Karpas-422 (cell line): ENCODE results near the gene P2RX4. TPM values are rescaled to one million over a fixed set of nuclear protein-coding genes. Genes with fewer than 3 reads are reported as not detected.

Experiments used
- DNase-seq: peaks from one replicate; pipeline ENCODE4 v3.0.0-alpha.2; 2015
- H2AFZ ChIP-seq: fragments of 200-600 bp; sonication (generic); 2 replicates; pipeline ENCODE4 v1.6.1; 2014; ENCODE audit warnings: antibody characterized with exemption, low read length, mixed read lengths
- H3K27ac ChIP-seq: fragments of 200-600 bp; sonication (generic); 2 replicates; pipeline ENCODE4 v1.5.1; 2014; ENCODE audit warnings: mild to moderate bottlenecking, low read length, moderate library complexity
- H3K27me3 ChIP-seq: fragments of 200-600 bp; sonication (generic); 2 replicates; pipeline ENCODE4 v1.6.1; 2014; ENCODE audit warnings: low read length, mixed read lengths
- H3K36me3 ChIP-seq: fragments of 200-600 bp; sonication (generic); 2 replicates; pipeline ENCODE4 v1.6.1; 2014; ENCODE audit warnings: low read length, mixed read lengths; ENCODE audit not compliant: insufficient read depth
- H3K4me1 ChIP-seq: fragments of 200-600 bp; sonication (generic); 2 replicates; pipeline ENCODE4 v1.6.1; 2014; ENCODE audit warnings: mild to moderate bottlenecking, low read length, mixed read lengths
- H3K4me2 ChIP-seq: fragments of 200-600 bp; sonication (generic); 2 replicates; pipeline ENCODE4 v1.6.1; 2014; ENCODE audit warnings: low read length, low read depth, mild to moderate bottlenecking; ENCODE audit not compliant: poor library complexity, severe bottlenecking
- H3K4me3 ChIP-seq: fragments of 200-600 bp; sonication (generic); 2 replicates; pipeline ENCODE4 v1.5.1; 2014; ENCODE audit warnings: mild to moderate bottlenecking, antibody characterized with exemption, low read length, mixed read lengths
- H3K79me2 ChIP-seq: fragments of 200-600 bp; sonication (generic); 2 replicates; pipeline ENCODE4 v1.6.1; 2014; ENCODE audit warnings: mild to moderate bottlenecking, low read length, mixed read lengths
- H3K9ac ChIP-seq: fragments of 200-600 bp; sonication (generic); 2 replicates; pipeline ENCODE4 v1.6.0; 2014; ENCODE audit warnings: low read length
- H3K9me2 ChIP-seq: fragments of 200-600 bp; sonication (generic), shearing (Covaris generic); replicated peaks from 2 replicates; pipeline ENCODE4 v1.6.0; 2014; ENCODE audit warnings: mild to moderate bottlenecking, low read length, moderate library complexity; ENCODE audit not compliant: insufficient read depth
- H3K9me3 ChIP-seq: fragments of 300-700, 200-600 bp; sonication (generic); 2 replicates; pipeline ENCODE4 v1.6.1; 2014; ENCODE audit warnings: low read length, mixed read lengths
- H4K20me1 ChIP-seq: fragments of 200-600 bp; sonication (generic); 2 replicates; pipeline ENCODE4 v1.6.1; 2014; ENCODE audit warnings: mild to moderate bottlenecking, antibody characterized with exemption, low read length, low read depth; ENCODE audit not compliant: insufficient read depth
- total RNA-seq: library from RNA; depleted of rRNA; stranded (reverse); fragments of >200 nt; shearing (Covaris generic); gene quantifications from 2 replicates; pipeline ENCODE4 v1.2.3, GENCODE V29; 2014; ENCODE audit warnings: low replicate concordance

The P2RX4 gene
- total RNA-seq, 1 experiment from 2014 or later = 18.3 TPM

DNA sequence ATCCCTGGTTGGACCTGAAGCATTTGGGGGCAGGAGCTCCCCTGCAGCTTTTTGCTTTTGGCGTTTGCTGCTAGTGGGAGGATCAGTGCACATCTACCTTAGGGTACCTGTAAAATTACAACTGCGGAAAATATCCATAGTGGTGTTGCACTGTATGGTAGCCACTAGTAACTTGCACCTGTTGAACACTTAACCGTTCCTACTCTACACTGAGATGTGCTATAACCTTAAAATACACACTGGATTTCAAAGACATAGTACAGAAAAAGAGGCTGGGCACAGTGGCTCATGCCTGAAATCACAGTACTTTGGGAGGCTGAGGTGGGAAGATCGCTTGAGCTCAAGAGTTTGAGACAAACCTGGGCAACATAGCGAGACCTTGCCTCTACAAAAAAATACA lies 2.9 kb downstream of the P2RX4 start:
- Histone ChIP-seq H3K36me3 (no peaks in the 10 kb centered on the region), H3K27me3 (no peaks in the 10 kb centered on the region), H3K9me3 (no peaks in the 10 kb centered on the region), H3K4me3 (no peak overlapping the region), H3K27ac (no peak overlapping the region), H3K4me1 (peaks cover 10% of the 10 kb centered on the region), H2AFZ (no peak overlapping the region), H3K9me2 (no peaks in the 10 kb centered on the region), H3K9ac (no peak overlapping the region), H3K79me2 (peaks cover 15% of the 10 kb centered on the region), H3K4me2 (no peak overlapping the region), H4K20me1 (no peaks in the 10 kb centered on the region)
- DNase-seq = no peak

GRCh38 chr12:121214166-121214777 lies 4.3 kb downstream of the P2RX4 start:
- no peak overlapping the region for H3K27ac ChIP-seq
- no peak for DNase-seq
- H3K4me1 ChIP-seq = peaks cover 10% of the 10 kb centered on the region
- H3K4me2 ChIP-seq = no peak overlapping the region
- H3K9ac ChIP-seq = no peak overlapping the region
- no peaks in the 10 kb centered on the region for H3K9me3 ChIP-seq
- H3K79me2 ChIP-seq = peaks cover 15% of the 10 kb centered on the region
- H3K36me3 ChIP-seq = no peaks in the 10 kb centered on the region
- H3K4me3 ChIP-seq = no peak overlapping the region
- H4K20me1 ChIP-seq = no peaks in the 10 kb centered on the region
- no peak overlapping the region for H2AFZ ChIP-seq
- H3K27me3 ChIP-seq = no peaks in the 10 kb centered on the region
- no peaks in the 10 kb centered on the region for H3K9me2 ChIP-seq

DNA sequence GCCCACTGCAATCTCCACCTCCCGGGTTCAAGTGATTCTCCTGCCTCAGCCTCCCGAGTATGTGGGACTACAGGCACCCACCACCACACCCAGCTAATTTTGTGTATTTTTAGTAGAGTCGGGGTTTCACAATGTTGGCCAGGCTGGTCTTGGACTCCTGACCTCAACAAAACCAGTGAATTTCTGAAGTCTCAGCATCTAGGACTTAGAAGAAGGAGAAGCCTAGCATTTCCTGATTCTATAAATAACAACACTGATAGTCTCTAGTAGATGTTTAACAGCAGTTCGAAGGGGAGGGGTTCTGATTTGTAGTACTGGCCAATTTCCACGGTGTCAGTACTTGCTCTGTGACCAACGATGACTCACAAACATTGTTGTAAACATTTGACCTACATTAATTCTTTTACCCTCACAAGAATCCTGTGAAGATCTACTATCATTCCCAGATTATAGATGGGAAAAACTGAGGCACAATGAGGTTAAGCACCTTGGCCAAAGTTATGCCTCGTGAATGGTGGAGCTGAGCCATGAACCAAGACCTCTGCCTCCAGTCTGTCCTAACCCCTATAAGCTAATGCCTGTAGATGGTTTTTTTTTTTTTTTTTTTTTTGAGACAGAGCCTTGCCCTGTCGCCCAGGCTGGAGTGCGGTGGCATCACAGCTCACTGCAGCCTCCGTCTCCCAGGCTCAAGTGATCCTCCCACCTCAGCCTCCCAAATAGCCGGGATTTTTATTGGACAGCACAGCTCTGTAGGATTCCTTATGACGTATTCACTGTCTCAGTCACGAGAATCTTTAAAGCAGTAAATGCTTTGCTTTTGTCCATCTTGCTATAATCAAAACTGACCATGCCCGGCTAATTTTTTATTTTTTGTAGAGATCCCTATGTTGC lies 5.2 kb downstream of the P2RX4 start:
- no peak overlapping the region for H3K4me3 ChIP-seq
- H3K9ac ChIP-seq = no peak overlapping the region
- no peaks in the 10 kb centered on the region for H3K9me2 ChIP-seq
- H2AFZ ChIP-seq = no peak overlapping the region
- H3K27ac ChIP-seq = no peak overlapping the region
- H4K20me1 ChIP-seq = no peaks in the 10 kb centered on the region
- no peak for DNase-seq
- no peaks in the 10 kb centered on the region for H3K27me3 ChIP-seq
- no peaks in the 10 kb centered on the region for H3K36me3 ChIP-seq
- H3K4me2 ChIP-seq = no peak overlapping the region
- peaks cover 10% of the 10 kb centered on the region for H3K4me1 ChIP-seq
- H3K79me2 ChIP-seq = peaks cover 15% of the 10 kb centered on the region
- no peaks in the 10 kb centered on the region for H3K9me3 ChIP-seq

DNA sequence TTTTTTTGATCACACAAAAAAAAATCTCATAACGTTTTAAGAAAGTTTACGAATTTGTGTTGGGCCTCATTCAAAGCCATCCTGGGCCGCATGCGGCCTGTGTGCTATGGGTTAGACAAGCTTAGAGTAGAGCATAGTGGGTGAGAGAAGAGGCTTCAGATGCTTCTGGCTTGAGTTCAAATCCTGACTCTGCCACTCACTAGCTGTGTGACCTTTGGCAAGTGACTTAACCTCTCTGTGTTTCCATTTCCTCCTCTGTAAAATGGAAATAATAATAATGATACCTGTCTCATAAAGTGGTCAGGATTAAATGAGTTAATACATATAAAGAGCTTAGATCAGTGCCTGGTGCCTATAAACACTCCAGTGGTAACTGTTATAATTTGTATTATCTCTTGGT lies 6.2 kb downstream of the P2RX4 start:
- Histone ChIP-seq H3K36me3 (no peaks in the 10 kb centered on the region), H2AFZ (no peak overlapping the region), H4K20me1 (no peaks in the 10 kb centered on the region), H3K27me3 (no peaks in the 10 kb centered on the region), H3K27ac (no peak overlapping the region), H3K4me2 (no peak overlapping the region), H3K9me2 (no peaks in the 10 kb centered on the region), H3K9me3 (no peaks in the 10 kb centered on the region), H3K4me3 (no peak overlapping the region), H3K4me1 (peaks cover 2% of the 10 kb centered on the region; the same call in 1 of the 2 replicates), H3K79me2 (peaks cover 8% of the 10 kb centered on the region; the same call in 1 of the 2 replicates), H3K9ac (no peak overlapping the region)
- no peak for DNase-seq

GRCh38 chr12:121217063-121217462 lies 7.1 kb downstream of the P2RX4 start:
- H3K27me3 ChIP-seq = no peaks in the 10 kb centered on the region
- H3K79me2 ChIP-seq = 0 out of 2 replicates have a peak, but pooled peaks cover 1% of the 10 kb centered on the region

DNA sequence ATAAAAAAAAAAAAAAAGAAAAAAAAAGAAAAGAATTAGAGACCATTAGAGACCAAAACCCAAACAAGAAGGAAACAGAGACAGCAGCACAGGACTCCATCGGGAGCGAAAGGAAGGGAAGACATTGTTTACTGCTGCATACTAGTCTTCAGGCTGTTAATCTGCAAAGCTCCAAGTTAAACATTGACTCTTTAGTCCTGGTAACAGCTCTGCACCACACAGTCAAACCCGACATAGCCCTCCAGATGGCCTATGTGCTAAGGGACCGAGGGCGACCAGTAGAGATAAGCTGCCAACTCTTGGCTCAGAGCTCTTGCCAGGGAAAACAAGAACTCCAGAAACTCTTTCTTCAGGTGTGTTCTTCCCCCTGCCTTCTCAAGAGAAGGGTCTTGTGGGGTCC lies 7.8 kb downstream of the P2RX4 start:
- Histone ChIP-seq H3K27ac (no peak overlapping the region), H3K36me3 (no peaks in the 10 kb centered on the region), H3K79me2 (no peaks in the 10 kb centered on the region), H3K27me3 (no peaks in the 10 kb centered on the region), H3K9ac (no peak overlapping the region), H2AFZ (no peak overlapping the region), H3K9me2 (no peaks in the 10 kb centered on the region), H3K4me2 (no peak overlapping the region), H4K20me1 (no peaks in the 10 kb centered on the region), H3K4me3 (no peak overlapping the region), H3K4me1 (no peaks in the 10 kb centered on the region; the same call in 1 of the 2 replicates), H3K9me3 (no peaks in the 10 kb centered on the region)
- DNase-seq = no peak

More at GRCh38 chr12:121217063-121217462, 7.1 kb downstream of the P2RX4 start:
- Histone ChIP-seq H4K20me1 (no peaks in the 10 kb centered on the region), H3K4me1 (no peaks in the 10 kb centered on the region), H3K9me2 (no peaks in the 10 kb centered on the region), H2AFZ (no peak overlapping the region), H3K9me3 (no peaks in the 10 kb centered on the region), H3K27ac (no peak overlapping the region), H3K36me3 (no peaks in the 10 kb centered on the region), H3K4me2 (no peak overlapping the region), H3K9ac (no peak overlapping the region), H3K4me3 (no peak overlapping the region)
- no peak for DNase-seq

DNA sequence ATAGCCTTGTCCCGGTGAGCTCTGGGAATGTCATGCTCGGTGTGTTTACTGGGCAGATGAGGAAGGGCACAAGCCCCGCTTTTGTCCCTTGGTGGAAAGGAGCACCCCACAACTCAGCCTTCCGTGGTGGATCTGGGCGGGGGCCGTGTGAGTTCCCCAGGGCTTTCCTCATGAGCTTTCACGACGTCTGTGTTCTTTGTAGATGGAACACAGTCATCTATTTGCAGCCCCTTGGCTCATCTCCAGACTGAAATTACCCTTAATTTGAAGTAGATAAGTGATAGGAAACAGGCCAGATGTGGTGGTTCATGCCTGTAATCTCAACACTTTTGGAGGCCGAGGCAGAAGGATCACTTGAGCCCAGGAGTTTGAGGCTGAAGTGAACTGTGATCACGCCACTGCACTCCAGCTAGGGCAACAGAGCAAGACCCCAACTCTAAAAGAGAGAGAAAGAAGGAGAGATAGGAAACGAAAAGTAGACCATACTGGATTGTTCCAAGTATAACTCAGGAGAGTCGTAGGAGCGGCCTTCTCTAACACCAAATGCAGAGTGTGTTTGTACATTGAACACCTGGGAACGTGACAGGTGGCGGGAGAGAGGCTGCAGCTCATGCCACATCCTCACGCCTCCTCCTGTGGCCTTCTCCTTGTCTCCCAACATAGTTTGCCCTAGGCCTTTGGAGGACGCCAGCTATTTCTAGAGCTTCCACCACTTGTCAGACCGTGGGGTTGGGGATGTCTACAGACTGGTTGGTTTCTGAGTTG lies 8.8 kb downstream of the P2RX4 start:
- H3K27ac ChIP-seq = no peak overlapping the region
- no peak overlapping the region for H3K4me2 ChIP-seq

More for the DNA sequence above, 8.8 kb downstream of the P2RX4 start:
- no peak for DNase-seq
- Histone ChIP-seq H3K9me3 (no peaks in the 10 kb centered on the region), H3K9ac (no peak overlapping the region), H2AFZ (no peak overlapping the region), H3K27me3 (no peaks in the 10 kb centered on the region), H3K4me1 (no peaks in the 10 kb centered on the region; the same call in 1 of the 2 replicates), H3K36me3 (no peaks in the 10 kb centered on the region), H3K79me2 (no peaks in the 10 kb centered on the region), H3K9me2 (no peaks in the 10 kb centered on the region), H4K20me1 (no peaks in the 10 kb centered on the region), H3K4me3 (no peak overlapping the region)
